Fibroblast of lung (primary cell): ENCODE results near the gene SENP1.

Source experiments
- EZH2 ChIP-seq: IDR thresholded peaks from 2 replicates; pipeline ENCODE4 v1.5.1; 2012; ENCODE audit warnings: low read length, control low read depth, mild to moderate bottlenecking; ENCODE audit errors: missing control alignments
- TF ChIP-seq, protein P1 (sequence below), 2 donors: IDR thresholded peaks in 1 of 2; conservative IDR thresholded peaks in 1 of 2; 1 replicate in 1 of 2; 2 replicates in 1 of 2; pipeline ENCODE4 v1.5.1; 2011 to 2012; ENCODE audit warnings: low read length in 2 of 2, control low read depth in 1 of 2, inconsistent platforms in 1 of 2, low read depth in 1 of 2, mild to moderate bottlenecking in 1 of 2

GRCh38 chr12:48126953-48127630 is 21.2 kb upstream of the SENP1 start:
- TF ChIP-seq, protein P1, sequence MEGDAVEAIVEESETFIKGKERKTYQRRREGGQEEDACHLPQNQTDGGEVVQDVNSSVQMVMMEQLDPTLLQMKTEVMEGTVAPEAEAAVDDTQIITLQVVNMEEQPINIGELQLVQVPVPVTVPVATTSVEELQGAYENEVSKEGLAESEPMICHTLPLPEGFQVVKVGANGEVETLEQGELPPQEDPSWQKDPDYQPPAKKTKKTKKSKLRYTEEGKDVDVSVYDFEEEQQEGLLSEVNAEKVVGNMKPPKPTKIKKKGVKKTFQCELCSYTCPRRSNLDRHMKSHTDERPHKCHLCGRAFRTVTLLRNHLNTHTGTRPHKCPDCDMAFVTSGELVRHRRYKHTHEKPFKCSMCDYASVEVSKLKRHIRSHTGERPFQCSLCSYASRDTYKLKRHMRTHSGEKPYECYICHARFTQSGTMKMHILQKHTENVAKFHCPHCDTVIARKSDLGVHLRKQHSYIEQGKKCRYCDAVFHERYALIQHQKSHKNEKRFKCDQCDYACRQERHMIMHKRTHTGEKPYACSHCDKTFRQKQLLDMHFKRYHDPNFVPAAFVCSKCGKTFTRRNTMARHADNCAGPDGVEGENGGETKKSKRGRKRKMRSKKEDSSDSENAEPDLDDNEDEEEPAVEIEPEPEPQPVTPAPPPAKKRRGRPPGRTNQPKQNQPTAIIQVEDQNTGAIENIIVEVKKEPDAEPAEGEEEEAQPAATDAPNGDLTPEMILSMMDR (conservative IDR thresholded peaks at IDR 0.05 in 1 of 2, IDR thresholded peaks at IDR 0.05 in 1 of 2; ENCODE audit: low read depth in 1 of 2, low read length in 2 of 2): no peak
- no peak for TF ChIP-seq EZH2
